Measurements from ENCODE around the gene GUCA2B. TPM values are rescaled to one million over a fixed set of nuclear protein-coding genes. Genes with fewer than 3 reads are reported as not detected.

Gene GUCA2B
- total RNA-seq, 6 experiments from 2014 or later: not detected

DNA sequence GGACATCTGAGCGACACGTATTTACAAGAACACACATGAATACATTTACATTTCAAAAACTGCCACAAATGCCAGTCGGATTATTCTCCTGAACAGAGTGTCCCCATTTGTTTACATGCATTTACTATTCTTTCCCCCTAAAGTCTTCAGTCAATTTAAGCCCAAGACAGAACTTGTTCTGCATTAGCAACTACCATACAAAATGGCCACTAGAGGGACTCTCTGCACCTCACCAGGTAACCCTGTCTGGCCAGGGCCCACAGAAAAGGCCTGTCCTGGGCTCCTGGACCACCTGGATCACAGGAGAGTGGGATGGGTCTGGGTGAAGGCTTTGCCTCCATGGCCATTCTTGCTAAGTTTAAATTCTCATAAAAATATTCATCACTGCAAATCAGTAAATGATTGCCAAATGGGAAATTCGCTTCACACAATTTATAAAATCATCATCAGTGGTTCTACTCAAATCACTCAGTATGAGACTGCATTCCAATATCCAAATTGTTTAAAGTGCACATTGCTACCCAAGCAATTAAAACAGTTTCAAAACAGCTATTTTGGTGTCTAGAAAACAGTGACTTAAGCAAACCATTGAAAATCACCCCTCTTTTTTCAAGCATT, 23.8 kb downstream of the GUCA2B start:
- Mint-ChIP-seq H3K27me3 (ENCODE audit: insufficient read depth) (peaks cover 5% of the 10 kb centered on the region; the same call in 1 of the 2 replicates), H3K4me1 (ENCODE audit: low read depth) (peaks cover 37% of the 10 kb centered on the region), H3K9me3 (no peaks in the 10 kb centered on the region), H3K4me3 (no peak overlapping the region), H3K27ac (peak overlapping the region; percentile 1; the same call in 1 of the 2 replicates), H3K36me3 (ENCODE audit: low read depth) (peaks cover 8% of the 10 kb centered on the region)
- DNase-seq: peak; percentile 39
- TF ChIP-seq, protein P1, sequence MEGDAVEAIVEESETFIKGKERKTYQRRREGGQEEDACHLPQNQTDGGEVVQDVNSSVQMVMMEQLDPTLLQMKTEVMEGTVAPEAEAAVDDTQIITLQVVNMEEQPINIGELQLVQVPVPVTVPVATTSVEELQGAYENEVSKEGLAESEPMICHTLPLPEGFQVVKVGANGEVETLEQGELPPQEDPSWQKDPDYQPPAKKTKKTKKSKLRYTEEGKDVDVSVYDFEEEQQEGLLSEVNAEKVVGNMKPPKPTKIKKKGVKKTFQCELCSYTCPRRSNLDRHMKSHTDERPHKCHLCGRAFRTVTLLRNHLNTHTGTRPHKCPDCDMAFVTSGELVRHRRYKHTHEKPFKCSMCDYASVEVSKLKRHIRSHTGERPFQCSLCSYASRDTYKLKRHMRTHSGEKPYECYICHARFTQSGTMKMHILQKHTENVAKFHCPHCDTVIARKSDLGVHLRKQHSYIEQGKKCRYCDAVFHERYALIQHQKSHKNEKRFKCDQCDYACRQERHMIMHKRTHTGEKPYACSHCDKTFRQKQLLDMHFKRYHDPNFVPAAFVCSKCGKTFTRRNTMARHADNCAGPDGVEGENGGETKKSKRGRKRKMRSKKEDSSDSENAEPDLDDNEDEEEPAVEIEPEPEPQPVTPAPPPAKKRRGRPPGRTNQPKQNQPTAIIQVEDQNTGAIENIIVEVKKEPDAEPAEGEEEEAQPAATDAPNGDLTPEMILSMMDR (IDR thresholded peaks at IDR 0.05): peak; percentile 94

DNA sequence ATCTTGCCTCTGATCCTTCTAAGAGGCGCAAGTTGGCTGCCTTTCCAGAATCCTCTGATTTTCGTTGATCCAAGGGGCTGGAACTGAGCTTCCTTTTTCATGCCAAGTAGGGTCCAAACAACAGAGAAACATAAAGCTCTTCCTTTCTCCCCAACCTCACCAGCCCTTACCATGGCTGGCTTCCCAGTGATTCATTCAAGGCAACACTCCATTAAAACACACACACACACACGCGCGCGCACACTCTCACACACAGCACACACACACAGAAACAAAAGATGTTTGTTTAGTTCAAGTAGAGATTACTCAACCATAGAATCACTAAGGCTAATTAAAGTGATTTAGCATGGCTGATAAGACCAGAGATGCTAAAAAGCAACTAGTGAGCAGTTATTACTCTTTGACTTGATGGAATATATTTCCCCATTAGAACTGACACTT, 24.4 kb downstream of the GUCA2B start:
- Mint-ChIP-seq H3K4me3 (peak overlapping the region; percentile 5; the same call in 1 of the 2 replicates), H3K4me1 (ENCODE audit: low read depth) (peaks cover 32% of the 10 kb centered on the region), H3K27me3 (ENCODE audit: insufficient read depth) (no peaks in the 10 kb centered on the region), H3K27ac (peak overlapping the region; percentile 50), H3K36me3 (ENCODE audit: low read depth) (peaks cover 8% of the 10 kb centered on the region), H3K9me3 (no peaks in the 10 kb centered on the region)
- DNase-seq: peak; percentile 92
- TF ChIP-seq, protein P1 (IDR thresholded peaks at IDR 0.05): no peak

DNA sequence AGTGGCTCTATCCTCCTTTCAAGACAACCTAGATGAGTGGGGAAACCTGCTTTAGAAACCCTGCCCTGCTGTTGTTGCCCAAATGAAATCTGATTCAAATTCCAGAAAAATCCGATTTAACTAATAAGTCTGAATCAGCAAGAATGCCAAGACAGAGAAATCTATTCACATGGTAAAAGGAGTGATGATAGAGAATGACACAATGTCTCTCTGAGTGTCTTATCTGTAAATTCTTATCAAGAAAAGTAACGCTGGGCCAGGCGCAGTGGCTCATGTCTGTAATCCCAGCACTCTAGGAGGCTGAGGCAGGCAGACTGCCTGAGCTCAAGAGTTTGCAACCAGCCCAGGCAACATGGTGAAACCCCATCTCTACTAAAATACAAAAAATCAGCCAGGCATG, 25.0 kb downstream of the GUCA2B start:
- Mint-ChIP-seq H3K9me3 (no peaks in the 10 kb centered on the region), H3K27me3 (ENCODE audit: insufficient read depth) (no peaks in the 10 kb centered on the region), H3K27ac (peak overlapping the region; percentile 47), H3K4me3 (no peak overlapping the region), H3K36me3 (ENCODE audit: low read depth) (peaks cover 8% of the 10 kb centered on the region), H3K4me1 (ENCODE audit: low read depth) (peaks cover 32% of the 10 kb centered on the region)
- TF ChIP-seq, protein P1 (IDR thresholded peaks at IDR 0.05): no peak
- no peak for DNase-seq

DNA sequence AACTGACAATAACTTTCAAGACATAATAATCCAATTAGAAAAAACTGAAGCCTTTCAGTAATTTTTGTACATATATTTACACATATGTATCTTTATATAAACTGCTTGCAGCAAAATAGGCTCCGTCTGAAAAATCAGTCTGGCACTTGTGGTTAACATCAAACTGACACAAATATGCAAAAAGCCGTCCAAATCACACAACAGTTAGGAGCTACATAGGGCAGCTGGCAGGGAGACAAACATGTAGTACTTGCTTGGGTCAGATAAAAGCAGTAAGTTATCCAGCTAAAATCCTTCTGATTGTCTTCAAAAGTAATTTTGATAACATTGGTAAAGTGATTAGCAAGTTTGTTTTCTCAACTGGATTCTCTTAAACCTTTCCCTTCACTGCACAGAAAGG, 26.1 kb downstream of the GUCA2B start:
- H3K9me3 Mint-ChIP-seq: no peaks in the 10 kb centered on the region
- peaks cover 25% of the 10 kb centered on the region for H3K4me1 Mint-ChIP-seq (ENCODE audit: low read depth)
- TF ChIP-seq, protein P1 (IDR thresholded peaks at IDR 0.05): no peak
- H3K36me3 Mint-ChIP-seq (ENCODE audit: low read depth): peaks cover 8% of the 10 kb centered on the region
- DNase-seq: no peak
- H3K4me3 Mint-ChIP-seq: no peak overlapping the region
- no peak overlapping the region for H3K27ac Mint-ChIP-seq
- no peaks in the 10 kb centered on the region for H3K27me3 Mint-ChIP-seq (ENCODE audit: insufficient read depth)

DNA sequence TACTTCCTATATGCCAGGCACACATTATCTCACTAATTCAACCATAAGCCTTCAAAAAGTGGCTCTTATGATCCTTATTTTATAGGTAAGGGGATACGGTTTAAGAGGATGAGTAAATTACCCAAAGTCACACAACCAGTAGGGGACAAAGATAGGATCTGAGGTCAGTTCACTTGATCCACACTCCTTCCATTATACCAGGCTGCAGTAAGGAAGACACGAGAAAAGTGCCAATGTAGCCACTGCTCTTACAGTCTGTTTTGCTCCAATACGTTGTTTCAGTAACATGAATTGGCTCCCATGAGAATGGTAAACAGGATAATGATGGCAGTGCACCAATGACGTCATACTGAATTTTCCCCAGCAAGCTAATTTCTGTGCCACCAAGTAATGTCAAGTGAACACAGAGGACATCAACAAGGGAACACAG, 26.7 kb downstream of the GUCA2B start:
- Mint-ChIP-seq H3K36me3 (ENCODE audit: low read depth) (peaks cover 12% of the 10 kb centered on the region), H3K27ac (no peak overlapping the region), H3K27me3 (ENCODE audit: insufficient read depth) (no peaks in the 10 kb centered on the region), H3K4me3 (no peak overlapping the region), H3K4me1 (ENCODE audit: low read depth) (peaks cover 20% of the 10 kb centered on the region), H3K9me3 (no peaks in the 10 kb centered on the region)
- DNase-seq: no peak
- TF ChIP-seq, protein P1 (IDR thresholded peaks at IDR 0.05): no peak
